A673 (cell line): ENCODE measurements around the gene OXSR1. TPM values are rescaled to one million over a fixed set of nuclear protein-coding genes. Genes with fewer than 3 reads are reported as not detected.

Experiments
- BruUV-seq: library from RNA; stranded (reverse); fragments of 400-500 nt; replicated peaks from 2 replicates; lab custom pipeline; 2021; lab: Mats Ljungman, UMichigan
- CTCF ChIA-PET: fragments of 300-600 bp; sonication (Branson Sonifier 250); formaldehyde crosslinking; loops from one replicate; lab custom pipeline; 2022; ENCODE audit warnings: antibody characterized with exemption; lab: Charles Lee
- POLR2A ChIA-PET: fragments of 300-600 bp; sonication (Branson Sonifier 250); formaldehyde crosslinking; loops from one replicate; lab custom pipeline; 2022; ENCODE audit warnings: antibody characterized with exemption; ENCODE audit not compliant: low non-redundant PET; lab: Charles Lee
- DNase-seq: peaks from one replicate; pipeline ENCODE4 v3.0.0-alpha.2; 2015; ENCODE audit warnings: low spot score
- H3K27ac ChIP-seq: fragments of 200-600 bp; sonication (generic); 2 replicates; pipeline ENCODE4 v1.5.1; 2016; ENCODE audit warnings: mixed run types, low read depth, mild to moderate bottlenecking, mixed read lengths, antibody characterized with exemption, low read length; ENCODE audit not compliant: poor library complexity, severe bottlenecking
- H3K27me3 ChIP-seq: fragments of 200-600 bp; sonication (generic); replicated peaks from 2 replicates; pipeline ENCODE4 v1.6.1; 2017; ENCODE audit warnings: mixed run types, low read depth, mild to moderate bottlenecking, mixed read lengths, antibody characterized with exemption, low read length; ENCODE audit not compliant: insufficient read depth, poor library complexity
- H3K36me3 ChIP-seq: fragments of 200-600 bp; sonication (generic); 2 replicates; pipeline ENCODE4 v1.6.1; 2016; ENCODE audit warnings: mixed run types, mild to moderate bottlenecking, mixed read lengths, antibody characterized with exemption, low read length; ENCODE audit not compliant: insufficient read depth, poor library complexity, severe bottlenecking
- H3K4me1 ChIP-seq: fragments of 200-600 bp; sonication (generic); 2 replicates; pipeline ENCODE4 v1.6.1; 2017; ENCODE audit warnings: mixed run types, mild to moderate bottlenecking, mixed read lengths, antibody characterized with exemption, low read length; ENCODE audit not compliant: insufficient read depth, poor library complexity, severe bottlenecking
- H3K4me3 ChIP-seq: fragments of 200-600 bp; sonication (generic); 2 replicates; pipeline ENCODE4 v1.5.1; 2016; ENCODE audit warnings: low read depth, mixed run types, mild to moderate bottlenecking, mixed read lengths, low read length; ENCODE audit not compliant: poor library complexity, severe bottlenecking
- H3K9me3 ChIP-seq: fragments of 200-600 bp; sonication (generic); 2 replicates; pipeline ENCODE4 v1.6.1; 2016; ENCODE audit warnings: mixed run types, low read depth, mild to moderate bottlenecking, mixed read lengths, antibody characterized with exemption, low read length; ENCODE audit not compliant: poor library complexity, severe bottlenecking
- EZH2 ChIP-seq: fragments of 200-600 bp; sonication (generic); IDR thresholded peaks from 2 replicates; pipeline ENCODE4 v1.6.1; 2017; ENCODE audit warnings: borderline replicate concordance, low read depth, mild to moderate bottlenecking, mixed read lengths, antibody characterized with exemption, low read length; ENCODE audit not compliant: poor library complexity, severe bottlenecking
- intact Hi-C: fragments of 100-400 bp; cut with micrococcal nuclease; formaldehyde crosslinking; loops from one replicate; pipeline ENCODE4 v1.10.0; 2022; ENCODE audit not compliant: unreplicated experiment
- total RNA-seq: library from RNA; stranded (reverse); gene quantifications from 2 replicates; pipeline ENCODE4 v1.2.3, GENCODE V29; 2021
- TF ChIP-seq, protein P1 (sequence below): fragments of 300-800, 200-600 bp; sonication (generic); conservative IDR thresholded peaks from 2 replicates; pipeline ENCODE4 v1.5.1; 2017; ENCODE audit warnings: low read depth, mild to moderate bottlenecking, antibody characterized with exemption, low read length, moderate library complexity, mixed read lengths

OXSR1 gene
- total RNA-seq, 1 experiment from 2014 or later = 30.9 TPM

DNA sequence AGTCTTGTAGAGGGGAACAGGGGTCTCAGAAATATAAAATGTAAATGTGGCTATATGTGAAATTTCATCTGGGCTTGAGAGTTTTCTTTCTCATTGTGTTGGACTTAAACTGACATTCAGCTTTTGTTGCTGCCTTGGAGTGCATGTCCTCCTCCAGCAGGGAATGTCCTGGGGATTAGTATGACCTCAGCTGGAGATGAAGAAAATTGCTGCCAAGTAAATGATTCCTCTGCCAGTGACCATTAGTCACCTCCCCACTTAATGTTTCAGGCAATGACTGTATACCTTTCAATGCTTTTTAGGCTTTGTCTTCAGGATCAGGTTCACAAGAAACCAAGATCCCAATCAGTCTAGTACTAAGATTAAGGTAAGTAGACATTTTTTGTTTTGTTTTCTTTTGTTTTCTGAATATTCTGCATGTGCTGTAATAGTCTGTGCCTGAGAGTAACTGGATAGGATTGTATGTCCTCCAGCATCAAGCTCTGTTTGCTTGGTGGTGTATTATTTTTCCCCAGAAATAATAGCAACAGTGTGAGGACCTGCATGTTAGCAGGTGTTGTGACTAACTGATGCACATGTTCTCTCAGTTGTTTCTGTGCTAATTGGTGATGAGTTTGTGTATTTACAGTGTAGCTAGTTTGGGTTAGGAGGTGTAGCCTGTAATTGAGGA is 82.2 kb downstream of the OXSR1 start:
- H3K4me3 ChIP-seq = no peak overlapping the region
- H3K4me1 ChIP-seq = no peaks in the 10 kb centered on the region
- ChIA-PET POLR2A (no interaction called here), CTCF (no interaction called here)
- peaks cover 23% of the 10 kb centered on the region for H3K36me3 ChIP-seq
- H3K27me3 ChIP-seq = no peaks in the 10 kb centered on the region
- no TSS peak for BruUV-seq
- peak; percentile 10 for DNase-seq
- no peaks in the 10 kb centered on the region for H3K9me3 ChIP-seq
- TF ChIP-seq EZH2 = no peak
- TF ChIP-seq, protein P1, sequence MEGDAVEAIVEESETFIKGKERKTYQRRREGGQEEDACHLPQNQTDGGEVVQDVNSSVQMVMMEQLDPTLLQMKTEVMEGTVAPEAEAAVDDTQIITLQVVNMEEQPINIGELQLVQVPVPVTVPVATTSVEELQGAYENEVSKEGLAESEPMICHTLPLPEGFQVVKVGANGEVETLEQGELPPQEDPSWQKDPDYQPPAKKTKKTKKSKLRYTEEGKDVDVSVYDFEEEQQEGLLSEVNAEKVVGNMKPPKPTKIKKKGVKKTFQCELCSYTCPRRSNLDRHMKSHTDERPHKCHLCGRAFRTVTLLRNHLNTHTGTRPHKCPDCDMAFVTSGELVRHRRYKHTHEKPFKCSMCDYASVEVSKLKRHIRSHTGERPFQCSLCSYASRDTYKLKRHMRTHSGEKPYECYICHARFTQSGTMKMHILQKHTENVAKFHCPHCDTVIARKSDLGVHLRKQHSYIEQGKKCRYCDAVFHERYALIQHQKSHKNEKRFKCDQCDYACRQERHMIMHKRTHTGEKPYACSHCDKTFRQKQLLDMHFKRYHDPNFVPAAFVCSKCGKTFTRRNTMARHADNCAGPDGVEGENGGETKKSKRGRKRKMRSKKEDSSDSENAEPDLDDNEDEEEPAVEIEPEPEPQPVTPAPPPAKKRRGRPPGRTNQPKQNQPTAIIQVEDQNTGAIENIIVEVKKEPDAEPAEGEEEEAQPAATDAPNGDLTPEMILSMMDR = no peak
- intact Hi-C loops = no loop called here
- H3K27ac ChIP-seq = no peak overlapping the region

DNA sequence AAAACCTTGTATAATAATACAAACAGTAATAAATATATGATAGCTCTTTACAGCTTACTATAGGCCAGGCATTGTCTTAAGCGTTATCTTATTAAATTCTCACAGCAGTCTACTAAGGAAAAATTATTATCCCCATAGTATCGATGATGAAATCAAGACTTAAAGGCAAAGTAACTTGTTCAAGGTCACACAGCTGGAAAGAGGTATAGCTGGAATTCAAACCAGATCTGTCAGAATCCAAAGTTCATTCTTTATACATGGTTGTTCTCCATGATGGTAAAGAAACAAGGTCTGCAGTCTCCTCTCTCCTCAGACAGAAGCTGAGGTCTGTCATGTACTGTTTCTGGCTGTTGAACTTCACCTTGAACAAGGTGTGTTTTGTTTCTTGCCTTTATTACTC is 84.9 kb downstream of the OXSR1 start:
- POLR2A ChIA-PET = no interaction called here
- H3K9me3 ChIP-seq = no peaks in the 10 kb centered on the region
- peaks cover 34% of the 10 kb centered on the region for H3K36me3 ChIP-seq
- no peak overlapping the region for H3K4me3 ChIP-seq
- CTCF ChIA-PET = no interaction called here
- no peaks in the 10 kb centered on the region for H3K27me3 ChIP-seq
- TF ChIP-seq EZH2 = no peak
- TF ChIP-seq, protein P1 = no peak
- intact Hi-C loops = no loop called here
- BruUV-seq = no TSS peak
- no peaks in the 10 kb centered on the region for H3K4me1 ChIP-seq
- DNase-seq = no peak
- H3K27ac ChIP-seq = no peak overlapping the region

DNA sequence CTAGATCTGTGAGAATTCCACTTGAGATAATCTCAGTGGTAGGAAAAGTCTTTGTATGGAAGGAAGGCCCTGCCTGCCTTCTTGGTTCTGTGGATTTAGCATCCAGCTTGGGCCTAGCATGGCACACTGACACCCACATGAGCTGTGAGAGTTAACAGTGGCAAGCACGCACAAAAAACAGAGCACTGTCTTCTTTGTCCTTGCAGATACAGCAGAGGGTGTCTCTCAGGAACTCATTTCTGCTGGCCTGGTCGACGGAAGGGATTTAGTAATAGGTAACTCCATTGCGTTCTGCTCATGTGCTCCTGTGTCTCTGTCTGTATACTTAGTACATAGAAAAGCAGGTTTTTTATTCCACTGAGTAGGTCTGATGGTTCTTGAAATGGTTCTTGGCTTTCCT is 85.9 kb downstream of the OXSR1 start:
- H3K27ac ChIP-seq = no peak overlapping the region
- no peak overlapping the region for H3K4me3 ChIP-seq
- BruUV-seq = no TSS peak
- TF ChIP-seq, protein P1 = no peak
- TF ChIP-seq EZH2 = no peak
- H3K9me3 ChIP-seq = no peaks in the 10 kb centered on the region
- ChIA-PET POLR2A (no interaction called here), CTCF (no interaction called here)
- no peaks in the 10 kb centered on the region for H3K27me3 ChIP-seq
- intact Hi-C loops = no loop called here
- H3K4me1 ChIP-seq = no peaks in the 10 kb centered on the region
- H3K36me3 ChIP-seq = peaks cover 34% of the 10 kb centered on the region
- DNase-seq = no peak
